HEK293 (cell line): ENCODE results near the gene ARHGAP6.

ENCODE experiments used
- ZFHX2 ChIP-seq: fragments of 450-650 bp; formaldehyde crosslinking; conservative IDR thresholded peaks from 2 replicates; pipeline ENCODE4 v1.5.1; 2016; ENCODE audit warnings: missing biosample characterization, missing genetic modification characterization
- ZNF112 ChIP-seq: fragments of 450-650 bp; formaldehyde crosslinking; IDR thresholded peaks from 2 replicates; pipeline ENCODE4 v1.5.0; 2017; ENCODE audit warnings: missing biosample characterization, missing genetic modification characterization
- ZNF239 ChIP-seq: fragments of 450-650 bp; formaldehyde crosslinking; IDR thresholded peaks from 2 replicates; pipeline ENCODE4 v1.5.1; 2016; ENCODE audit warnings: missing biosample characterization, missing genetic modification characterization
- ZNF341 ChIP-seq: fragments of 450-650 bp; formaldehyde crosslinking; IDR thresholded peaks from 2 replicates; pipeline ENCODE4; 2016; ENCODE audit warnings: low read depth, missing biosample characterization, missing genetic modification characterization

DNA sequence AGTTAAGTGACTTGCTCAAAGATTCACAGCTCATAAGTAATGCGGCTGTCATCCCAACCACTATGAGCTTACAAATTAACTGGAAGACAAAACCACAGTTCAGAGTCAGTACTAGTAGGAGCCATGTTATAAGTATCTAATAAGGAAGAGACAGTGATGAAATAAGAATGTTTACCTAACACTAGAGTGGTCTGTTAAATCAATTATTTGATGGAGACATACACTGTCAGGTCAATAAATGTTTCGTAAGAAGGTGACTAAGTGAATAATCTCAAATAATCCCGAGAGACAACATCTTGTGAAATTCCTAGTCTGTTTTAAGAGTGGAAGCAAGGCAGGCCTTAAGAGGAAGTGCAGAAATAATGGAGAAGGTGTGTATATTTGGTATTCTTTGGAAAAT, 398.3 kb downstream of the ARHGAP6 start:
- TF ChIP-seq ZNF112 (tag by site-specific recombination) (no peak), ZFHX2 (tag by site-specific recombination) (no peak), ZNF341 (no peak), ZNF239 (no peak)
